Right forelimb (tissue), 1 donor: ENCODE results near the gene HOXC6.
"Not testable (repeated sequence)": the region's sequence is repeated elsewhere in the genome, so short reads cannot be mapped to it uniquely, and the experiment has no call there.

Experiments used
- DNase-seq: peaks from one replicate; pipeline ENCODE4 v3.0.0-alpha.2; 2018

The HOXC6 gene

GRCh38 chr12:54031480-54031879, 3.2 kb downstream of the HOXC6 start:
- no peak for DNase-seq

- DNase-seq, result no peak
These were observed 3.9 kb downstream of the HOXC6 start for GRCh38 chr12:54032086-54032619.

- DNase-seq, result peak; percentile 86
These were observed 4.4 kb downstream of the HOXC6 start, which contains the start of gene HOXC5 for GRCh38 chr12:54032627-54033100. Gene HOXC5 (plus strand): TSS chr12:54033050. CDS start chr12:54033123, 73 bp downstream.

DNA sequence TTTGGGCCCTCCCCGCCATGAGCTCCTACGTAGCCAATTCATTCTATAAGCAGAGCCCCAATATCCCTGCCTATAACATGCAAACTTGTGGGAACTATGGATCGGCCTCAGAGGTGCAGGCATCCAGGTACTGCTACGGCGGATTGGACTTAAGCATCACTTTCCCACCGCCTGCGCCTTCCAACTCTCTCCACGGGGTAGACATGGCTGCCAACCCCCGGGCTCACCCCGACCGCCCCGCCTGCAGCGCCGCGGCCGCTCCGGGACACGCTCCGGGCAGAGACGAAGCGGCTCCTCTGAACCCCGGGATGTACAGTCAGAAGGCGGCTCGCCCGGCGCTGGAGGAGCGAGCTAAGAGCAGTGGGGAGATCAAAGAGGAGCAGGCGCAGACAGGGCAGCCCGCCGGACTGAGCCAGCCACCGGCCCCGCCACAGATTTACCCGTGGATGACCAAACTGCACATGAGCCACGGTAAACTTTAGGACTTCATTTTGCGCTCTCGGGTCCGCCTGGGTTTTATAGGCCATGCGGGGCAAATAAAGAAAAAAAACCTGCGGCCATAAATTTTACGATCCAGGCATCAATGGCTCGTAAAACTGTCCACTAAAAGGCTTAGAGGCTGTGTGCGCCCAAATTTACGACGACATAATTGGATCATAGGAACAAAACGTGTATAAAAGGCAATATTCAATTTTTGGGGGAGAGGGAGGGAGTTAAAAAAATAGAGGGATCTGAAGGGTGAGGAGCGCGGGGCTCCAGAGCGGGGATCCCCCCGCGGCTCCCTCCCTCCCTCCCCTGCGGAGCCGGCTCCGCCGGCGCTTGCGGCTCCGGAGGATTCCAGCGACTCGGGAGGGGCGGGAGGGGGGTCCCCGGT, 5.1 kb downstream of the HOXC6 start:
- DNase-seq, result no peak

- DNase-seq, result no peak
These were observed 5.9 kb downstream of the HOXC6 start for GRCh38 chr12:54033980-54034784.

DNA sequence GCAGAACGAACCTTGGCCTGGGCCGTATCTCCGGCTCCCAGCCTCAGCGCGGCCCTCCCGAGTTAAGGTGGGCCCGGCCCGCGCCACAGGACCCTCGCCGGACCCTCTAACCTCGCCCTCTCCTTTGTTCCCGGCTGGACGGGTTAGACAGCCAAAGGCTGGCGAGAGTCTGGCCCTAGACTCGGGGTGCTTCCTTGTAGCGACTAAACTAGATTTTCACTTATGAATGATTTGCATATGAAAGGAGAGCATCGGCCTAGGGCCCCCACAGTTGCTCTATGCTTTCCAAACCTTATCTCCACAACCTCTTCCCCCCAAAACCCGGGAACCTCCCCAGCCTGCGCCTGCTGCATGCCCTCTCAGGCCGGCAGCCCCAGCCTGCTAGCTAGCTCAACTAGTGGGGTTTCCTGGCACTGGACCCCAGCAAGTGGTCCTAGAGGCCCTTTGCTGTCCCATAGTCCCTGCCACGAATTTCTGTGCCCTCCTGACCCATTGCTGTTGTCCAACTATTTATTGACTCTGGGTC, 6.6 kb downstream of the HOXC6 start:
- DNase-seq, result no peak

- no peak for DNase-seq
These were observed 7.5 kb downstream of the HOXC6 start for GRCh38 chr12:54035568-54036264.

- DNase-seq, result no peak
These were observed 8.6 kb downstream of the HOXC6 start for GRCh38 chr12:54036620-54037359.

GRCh38 chr12:54037360-54038283, 9.4 kb downstream of the HOXC6 start:
- DNase-seq, result no peak

DNA sequence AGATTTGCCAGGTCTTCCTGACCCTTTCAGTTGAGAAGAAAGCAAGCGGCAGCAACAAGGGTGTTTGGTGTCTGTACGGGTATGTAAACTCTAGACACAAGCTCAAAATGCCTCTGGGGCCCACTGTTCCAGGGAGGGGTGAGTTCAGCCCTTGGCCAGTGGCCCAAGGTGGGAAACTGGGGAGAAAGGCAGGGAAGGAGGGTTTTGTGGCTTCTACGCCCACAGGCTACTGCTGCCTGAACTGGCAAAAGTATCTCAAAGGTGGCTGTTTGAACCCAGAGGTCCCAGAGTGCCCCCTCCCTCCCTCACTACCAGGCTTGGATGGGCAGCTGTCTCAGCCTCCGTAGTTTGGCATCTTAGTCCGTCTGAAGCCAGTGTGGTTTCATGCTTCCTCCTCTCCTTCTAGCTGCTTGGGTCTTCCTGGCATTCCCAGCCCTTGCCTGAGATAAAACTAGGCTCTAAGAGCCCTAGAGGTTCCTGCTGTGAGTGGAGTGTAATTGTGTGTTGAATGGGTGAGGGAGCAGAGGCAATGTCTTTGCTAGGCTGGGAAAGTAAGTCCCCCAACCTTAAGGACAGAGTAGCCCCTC, 10.1 kb downstream of the HOXC6 start:
- DNase-seq, result no peak

- DNase-seq, result no peak
These were observed 10.7 kb downstream of the HOXC6 start for GRCh38 chr12:54038871-54039414.

DNA sequence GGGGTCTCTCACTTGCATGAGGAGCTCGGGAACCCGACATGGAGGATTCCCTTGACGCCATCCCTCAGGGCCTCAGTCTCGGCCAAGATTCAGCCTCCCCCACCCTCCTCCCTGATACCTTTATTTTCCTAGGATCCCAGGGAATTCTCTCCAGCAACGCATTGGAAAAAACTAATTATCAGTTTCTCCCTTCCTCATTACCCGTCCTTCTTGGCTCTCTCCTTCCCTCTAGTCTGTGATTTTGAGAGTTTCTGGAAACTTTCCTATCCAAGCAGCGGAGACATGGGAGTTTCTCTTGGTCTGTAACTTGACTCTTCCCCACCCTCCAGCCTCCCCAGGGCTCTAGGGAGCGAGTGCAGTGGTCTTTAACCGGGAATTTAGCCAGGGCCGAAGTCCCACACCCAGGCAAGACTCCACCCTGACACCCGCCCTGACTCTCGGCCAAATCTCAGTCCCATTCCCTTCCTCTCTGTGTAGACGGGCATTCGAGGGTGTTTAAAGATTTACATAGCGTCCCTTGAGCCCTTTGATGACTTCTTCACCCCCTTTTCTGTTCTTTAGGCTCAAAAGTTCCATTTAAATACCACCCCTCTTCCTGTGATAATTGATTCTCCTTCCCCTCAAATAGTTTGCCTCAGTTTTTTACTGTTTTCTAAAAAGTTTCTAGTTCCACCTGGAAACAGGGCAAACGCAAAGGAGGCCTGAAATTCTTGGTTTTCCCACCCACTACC, 11.3 kb downstream of the HOXC6 start:
- DNase-seq, result peak; percentile 79

GRCh38 chr12:54040148-54040494, 11.9 kb downstream of the HOXC6 start:
- no peak for DNase-seq

- DNase-seq, result no peak
These were observed 12.4 kb downstream of the HOXC6 start for GRCh38 chr12:54040648-54041047.

GRCh38 chr12:54041097-54041690, 13.0 kb downstream of the HOXC6 start:
- DNase-seq, result no peak

- not testable (repeated sequence) for DNase-seq
These were observed 13.8 kb downstream of the HOXC6 start for GRCh38 chr12:54042033-54042432.

- peak; percentile 47 for DNase-seq
These were observed 15.0 kb downstream of the HOXC6 start for GRCh38 chr12:54042970-54043853.
